GM18909 (cell line): ENCODE results near the gene TOGARAM1.
"Not testable (repeated sequence)": the region's sequence is repeated elsewhere in the genome, so short reads cannot be mapped to it uniquely, and the experiment has no call there.

Source experiments
- ATAC-seq: cut with Tn5 transposase; IDR thresholded peaks from one replicate; pipeline ENCODE4 v1.9.1; 2021; ENCODE audit warnings: mild to moderate bottlenecking; ENCODE audit not compliant: unreplicated experiment, poor library complexity

TOGARAM1 gene

GRCh38 chr14:45034730-45035129 is 72.7 kb downstream of the TOGARAM1 start:
- ATAC-seq = no peak

DNA sequence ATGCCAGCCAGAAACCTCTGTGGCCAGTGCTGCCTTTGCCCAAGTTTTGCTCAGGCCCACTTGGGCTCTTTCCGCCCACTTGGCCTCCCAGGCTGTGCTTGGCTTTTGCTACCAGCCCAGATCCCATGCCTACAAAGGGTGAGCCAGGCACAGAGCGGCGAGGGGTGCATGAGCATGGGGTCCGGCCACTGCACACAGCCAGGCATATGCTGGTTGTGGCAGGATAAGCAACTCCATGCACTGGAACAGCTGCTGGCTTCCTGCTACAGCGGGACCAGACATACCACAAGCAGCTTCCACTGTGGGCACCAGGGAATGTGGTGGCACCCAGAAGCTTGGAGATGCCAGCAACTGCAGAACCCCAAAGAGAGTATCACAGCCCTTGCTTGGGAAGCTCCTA is 76.3 kb downstream of the TOGARAM1 start:
- no peak for ATAC-seq

DNA sequence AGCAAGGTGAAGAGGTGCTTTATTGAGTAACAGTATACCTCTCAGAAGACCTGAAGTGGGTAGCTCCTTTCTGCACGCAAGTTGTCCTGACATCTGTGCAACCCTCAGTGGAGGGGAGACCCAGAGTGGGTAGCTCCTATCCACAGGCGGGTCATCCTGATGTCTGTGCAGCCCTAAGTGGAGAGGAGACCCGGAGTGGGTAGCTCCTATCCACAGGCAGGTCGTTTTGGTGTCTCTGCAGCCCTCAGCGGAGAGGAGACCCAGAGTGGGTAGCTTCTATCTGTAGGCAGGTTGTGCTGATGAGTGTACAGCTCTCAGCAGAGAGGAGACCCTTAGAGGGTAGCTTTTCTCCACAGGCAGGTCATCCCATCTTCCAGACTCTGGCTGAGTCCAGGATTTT is 76.9 kb downstream of the TOGARAM1 start:
- no peak for ATAC-seq

DNA sequence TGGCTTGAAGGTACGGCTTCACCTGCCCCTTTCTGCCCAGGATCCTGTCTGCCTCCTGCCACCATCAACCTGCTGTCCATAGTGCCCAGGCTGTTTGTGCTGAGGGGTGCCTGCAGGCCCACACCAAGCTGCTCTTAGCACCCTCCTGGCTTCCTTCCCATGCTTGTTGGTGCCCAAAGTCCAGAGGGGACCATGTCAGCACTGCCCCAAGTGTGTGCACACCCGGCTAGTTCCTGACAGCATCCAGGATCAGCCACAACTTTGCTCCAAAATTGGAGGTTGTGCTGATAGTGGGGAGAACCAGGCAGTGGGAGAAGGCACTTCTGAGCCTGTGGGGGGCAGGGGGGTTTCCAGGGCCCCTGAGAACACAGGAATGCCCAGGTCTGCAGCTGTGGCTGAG is 77.4 kb downstream of the TOGARAM1 start:
- ATAC-seq = no peak

- ATAC-seq = no peak
Measured at GRCh38 chr14:45041641-45042040, 79.7 kb downstream of the TOGARAM1 start.

DNA sequence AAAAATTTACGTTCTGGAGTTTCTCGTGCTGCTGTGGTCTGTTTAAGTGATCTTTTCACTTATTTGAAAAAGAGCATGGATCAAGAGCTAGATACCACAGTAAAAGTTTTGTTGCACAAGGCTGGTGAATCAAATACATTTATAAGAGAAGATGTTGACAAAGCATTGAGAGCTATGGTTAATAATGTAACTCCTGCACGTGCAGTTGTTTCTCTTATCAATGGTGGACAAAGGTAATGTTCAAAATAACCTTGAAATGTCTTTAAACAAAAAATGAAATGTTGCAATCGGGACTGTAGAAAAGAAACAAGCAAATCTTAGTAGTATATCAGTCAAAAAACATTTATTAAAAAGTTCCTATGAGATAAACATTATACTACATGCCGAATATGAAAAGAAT is 82.6 kb downstream of the TOGARAM1 start:
- ATAC-seq = no peak

GRCh38 chr14:45048385-45048784 is 86.4 kb downstream of the TOGARAM1 start:
- no peak for ATAC-seq

GRCh38 chr14:45051180-45051579 is 89.2 kb downstream of the TOGARAM1 start:
- no peak for ATAC-seq

GRCh38 chr14:45051896-45052295 is 89.9 kb downstream of the TOGARAM1 start:
- ATAC-seq = no peak

DNA sequence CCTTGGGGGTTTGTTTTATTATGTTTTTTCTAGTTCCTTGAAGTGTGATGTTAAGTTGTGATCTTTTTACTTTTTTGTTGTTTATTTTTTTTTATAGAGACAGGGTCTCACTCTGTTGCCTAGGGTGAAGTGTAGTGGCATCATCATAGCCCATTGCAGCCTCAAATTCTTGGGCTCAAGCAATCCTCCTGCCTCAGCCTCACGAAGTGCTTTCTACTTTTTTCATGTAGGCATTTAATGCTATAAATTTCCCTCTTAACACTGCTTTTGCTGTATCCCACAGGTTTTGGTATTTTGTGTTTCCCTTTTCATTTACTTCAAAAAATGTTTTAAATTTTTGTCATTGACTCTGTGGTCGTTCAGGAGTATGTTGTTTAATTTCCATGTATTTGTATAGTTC is 95.4 kb downstream of the TOGARAM1 start:
- no peak for ATAC-seq

GRCh38 chr14:45057881-45058364 is 95.9 kb downstream of the TOGARAM1 start:
- no peak for ATAC-seq

DNA sequence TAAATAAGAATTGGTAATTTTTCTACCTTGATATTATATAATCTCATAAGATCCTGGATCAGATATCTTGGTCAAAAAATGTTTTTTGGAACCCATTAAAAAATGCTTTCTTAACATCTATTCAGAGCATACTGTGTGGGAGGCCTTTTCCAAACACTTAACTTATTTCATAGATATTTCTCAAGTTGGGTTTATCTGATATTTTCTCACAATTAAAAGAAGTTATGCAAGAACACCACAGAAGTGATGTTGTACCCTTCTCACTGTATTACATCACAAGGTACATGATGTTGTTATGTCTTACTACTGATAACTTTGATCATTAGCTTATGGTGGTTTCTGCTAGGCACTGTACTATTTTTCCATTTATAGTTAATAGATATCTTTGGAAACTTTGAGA is 98.6 kb downstream of the TOGARAM1 start:
- no peak for ATAC-seq

GRCh38 chr14:45065540-45065939 is 103.5 kb downstream of the TOGARAM1 start:
- no peak for ATAC-seq

GRCh38 chr14:45065956-45066355 is 104.0 kb downstream of the TOGARAM1 start:
- ATAC-seq = no peak

- ATAC-seq = no peak
Measured at GRCh38 chr14:45066667-45067066, 104.7 kb downstream of the TOGARAM1 start.

- no peak for ATAC-seq
Measured at GRCh38 chr14:45068396-45068795, 106.4 kb downstream of the TOGARAM1 start.

DNA sequence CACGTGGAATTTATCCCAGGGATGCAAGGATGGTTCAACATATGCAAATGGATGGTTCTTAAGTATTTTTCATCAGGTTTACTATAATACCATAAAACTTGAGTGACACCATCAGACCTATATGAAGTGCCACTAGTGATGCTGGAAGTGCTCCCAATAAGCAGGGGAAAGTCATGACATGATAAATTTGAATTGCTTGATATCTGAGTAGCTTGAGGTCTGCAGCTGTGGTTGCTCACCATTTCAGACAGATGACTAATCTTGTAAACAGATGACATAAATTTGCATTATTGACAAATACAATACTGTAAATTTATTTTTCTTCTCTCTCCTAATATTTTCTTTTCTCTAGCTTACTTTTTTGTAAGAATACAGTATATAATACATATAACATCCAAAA is 108.2 kb downstream of the TOGARAM1 start:
- ATAC-seq = no peak

DNA sequence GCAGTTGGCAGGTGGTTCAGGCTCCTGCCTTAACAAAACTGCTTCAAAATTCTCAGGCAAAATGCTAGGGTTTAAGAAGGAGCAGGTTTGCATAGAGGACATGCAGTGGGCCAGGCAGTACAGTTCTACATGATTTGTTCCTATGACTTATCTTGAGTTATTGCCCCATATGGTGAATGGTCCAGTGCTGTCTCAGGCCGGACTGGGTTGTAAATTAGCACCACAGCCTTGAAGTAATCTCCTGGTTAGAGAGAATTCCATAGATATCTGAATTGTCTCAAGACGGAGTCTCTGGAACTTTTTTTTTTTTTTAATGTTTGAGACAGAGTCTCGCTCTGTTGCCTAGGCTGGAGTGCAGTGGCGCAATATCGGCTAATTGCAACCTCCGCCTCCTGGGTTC is 110.1 kb downstream of the TOGARAM1 start:
- ATAC-seq = no peak

DNA sequence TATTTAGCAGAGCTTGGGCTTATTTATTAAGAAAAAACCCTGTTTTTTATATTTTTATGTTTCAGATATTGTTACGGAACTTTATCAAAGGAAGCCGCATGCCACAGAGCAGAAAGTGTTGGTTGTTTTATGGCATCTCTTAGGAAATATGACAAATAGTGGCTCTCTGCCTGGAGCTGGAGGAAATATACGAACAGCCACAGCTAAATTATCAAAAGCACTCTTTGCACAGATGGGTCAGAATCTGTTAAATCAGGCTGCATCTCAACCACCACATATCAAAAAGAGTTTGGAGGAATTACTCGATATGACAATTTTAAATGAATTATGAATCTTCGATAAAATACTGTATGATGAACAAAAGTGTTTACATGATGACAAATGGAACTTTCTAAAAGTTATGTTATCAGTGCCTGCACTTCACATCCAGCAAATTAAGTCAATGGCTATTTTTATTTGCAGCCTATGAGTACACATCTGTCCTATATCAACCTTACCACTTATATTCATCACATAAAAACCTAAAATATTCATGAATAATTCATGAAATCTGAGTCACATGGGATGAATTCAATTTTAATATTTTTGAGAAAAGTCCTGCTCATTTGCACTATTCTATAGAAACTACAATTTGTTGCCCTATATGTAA is 111.4 kb downstream of the TOGARAM1 start:
- no peak for ATAC-seq

GRCh38 chr14:45078323-45078722 is 116.3 kb downstream of the TOGARAM1 start:
- no peak for ATAC-seq

GRCh38 chr14:45080416-45080968 is 118.5 kb downstream of the TOGARAM1 start:
- ATAC-seq = not testable (repeated sequence)

DNA sequence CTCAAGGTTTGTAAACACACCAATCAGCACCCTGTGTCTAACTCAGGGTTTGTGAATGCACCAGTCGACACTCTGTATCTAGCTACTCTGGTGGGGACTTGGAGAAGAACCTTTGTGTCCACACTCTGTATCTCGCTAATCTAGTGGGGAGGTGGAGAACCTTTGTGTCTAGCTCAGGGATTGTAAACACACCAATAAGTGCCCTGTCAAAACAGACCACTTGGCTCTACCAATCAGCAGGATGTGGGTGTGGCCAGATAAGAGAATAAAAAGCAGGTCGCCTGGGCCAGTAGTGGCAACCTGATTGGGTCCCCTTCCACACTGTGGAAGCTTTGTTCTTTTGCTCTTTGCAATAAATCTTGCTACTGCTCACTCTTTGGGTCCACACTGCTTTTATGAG is 119.1 kb downstream of the TOGARAM1 start:
- not testable (repeated sequence) for ATAC-seq
